MM.1S (cell line): ENCODE data around the gene KMT5C.

ENCODE experiments used
- DNase-seq: peaks from one replicate; pipeline ENCODE4 v3.0.0-alpha.2; 2015
- H2AFZ ChIP-seq: fragments of 300-600 bp; sonication (generic); 2 replicates; pipeline ENCODE4 v1.6.0; 2016; ENCODE audit warnings: antibody characterized with exemption, low read length
- H3F3A ChIP-seq: fragments of 300-600 bp; sonication (generic); 2 replicates; pipeline ENCODE4 v1.6.1; 2016; ENCODE audit warnings: mild to moderate bottlenecking, antibody characterized with exemption, low read length, moderate library complexity, mixed read lengths; ENCODE audit not compliant: insufficient read depth
- H3K27ac ChIP-seq: fragments of 300-600 bp; sonication (generic); 2 replicates; pipeline ENCODE4 v1.5.1; 2016; ENCODE audit warnings: mild to moderate bottlenecking, low read length
- H3K27me3 ChIP-seq: fragments of 300-600 bp; sonication (generic); replicated peaks from 2 replicates; pipeline ENCODE4 v1.6.0; 2016; ENCODE audit warnings: low read length; ENCODE audit not compliant: insufficient read depth
- H3K36me3 ChIP-seq: fragments of 300-600 bp; sonication (generic); replicated peaks from 2 replicates; pipeline ENCODE4 v1.6.1; 2016; ENCODE audit warnings: mild to moderate bottlenecking, low read length, mixed read lengths; ENCODE audit not compliant: insufficient read depth
- H3K4me1 ChIP-seq: fragments of 300-600 bp; sonication (generic); 2 replicates; pipeline ENCODE4 v1.6.1; 2016; ENCODE audit warnings: low read length, mixed read lengths
- H3K4me2 ChIP-seq: fragments of 300-600 bp; sonication (generic); 2 replicates; pipeline ENCODE4 v1.6.0; 2016; ENCODE audit warnings: low read depth, low read length
- H3K4me3 ChIP-seq: fragments of 300-600 bp; sonication (generic); 2 replicates; pipeline ENCODE4 v1.5.1; 2016; ENCODE audit warnings: low read length, mixed read lengths
- H3K79me2 ChIP-seq: fragments of 300-600 bp; sonication (generic); 2 replicates; pipeline ENCODE4 v1.6.1; 2016; ENCODE audit warnings: mixed run types, low read length, mixed read lengths
- H3K9ac ChIP-seq: fragments of 300-600 bp; sonication (generic); 2 replicates; pipeline ENCODE4 v1.6.1; 2016; ENCODE audit warnings: low read length, mixed read lengths
- H3K9me2 ChIP-seq: fragments of 300-600 bp; sonication (generic); replicated peaks from 2 replicates; pipeline ENCODE4 v1.6.1; 2016; ENCODE audit warnings: mild to moderate bottlenecking, low read length, mixed read lengths; ENCODE audit not compliant: insufficient read depth
- H3K9me3 ChIP-seq: fragments of 300-600 bp; sonication (generic); replicated peaks from 2 replicates; pipeline ENCODE4 v1.6.1; 2016; ENCODE audit warnings: mild to moderate bottlenecking, low read length, mixed read lengths; ENCODE audit not compliant: insufficient read depth
- H4K20me1 ChIP-seq: fragments of 300-600 bp; sonication (generic); 2 replicates; pipeline ENCODE4 v1.6.1; 2016; ENCODE audit warnings: mild to moderate bottlenecking, low read length, moderate library complexity, mixed read lengths; ENCODE audit not compliant: insufficient read depth
- CTCF ChIP-seq: fragments of 300-600 bp; sonication (generic); IDR thresholded peaks from 2 replicates; pipeline ENCODE4 v1.5.1; 2016; ENCODE audit warnings: antibody characterized with exemption, low read length, mixed read lengths
- EZH2 ChIP-seq: fragments of 300-600 bp; sonication (generic); optimal IDR thresholded peaks from 2 replicates; pipeline ENCODE3; 2017; ENCODE audit warnings: low read depth, mild to moderate bottlenecking, antibody characterized with exemption, low read length, mixed read lengths
- EZH2phosphoT487 ChIP-seq: fragments of 300-600 bp; sonication (generic); IDR thresholded peaks from 2 replicates; pipeline ENCODE4 v1.6.1; 2018; ENCODE audit warnings: antibody characterized with exemption, low read length

KMT5C gene

GRCh38 chr19:55379174-55379573, 39.5 kb downstream of the KMT5C start:
- no peak for DNase-seq
- Histone ChIP-seq H3F3A (peaks cover 5% of the 10 kb centered on the region), H3K9ac (no peak overlapping the region), H2AFZ (no peak overlapping the region), H3K4me3 (no peak overlapping the region), H3K4me1 (peaks cover 13% of the 10 kb centered on the region; the same call in 1 of the 2 replicates), H3K4me2 (no peak overlapping the region), H4K20me1 (no peaks in the 10 kb centered on the region), H3K36me3 (no peaks in the 10 kb centered on the region), H3K27me3 (0 out of 2 replicates have a peak, but pooled peaks cover 6% of the 10 kb centered on the region), H3K9me2 (no peaks in the 10 kb centered on the region), H3K27ac (no peak overlapping the region), H3K9me3 (no peaks in the 10 kb centered on the region), H3K79me2 (peaks cover 21% of the 10 kb centered on the region)
- TF ChIP-seq EZH2phosphoT487 (no peak), EZH2 (no peak), CTCF (no peak)

GRCh38 chr19:55382013-55382412, 42.3 kb downstream of the KMT5C start:
- Histone ChIP-seq H3K79me2 (peaks cover 42% of the 10 kb centered on the region), H2AFZ (no peak overlapping the region), H4K20me1 (peaks cover 10% of the 10 kb centered on the region), H3K27me3 (no peaks in the 10 kb centered on the region), H3K9ac (no peak overlapping the region), H3K4me3 (no peak overlapping the region), H3K36me3 (peaks cover 5% of the 10 kb centered on the region; the same call in 1 of the 2 replicates), H3K4me2 (no peak overlapping the region), H3K27ac (no peak overlapping the region), H3K4me1 (peaks cover 23% of the 10 kb centered on the region), H3K9me2 (no peaks in the 10 kb centered on the region), H3F3A (peaks cover 30% of the 10 kb centered on the region), H3K9me3 (no peaks in the 10 kb centered on the region)
- no peak for DNase-seq
- no peak for TF ChIP-seq EZH2phosphoT487
- no peak for TF ChIP-seq EZH2
- TF ChIP-seq CTCF = no peak

- H3K4me1 ChIP-seq = peaks cover 29% of the 10 kb centered on the region
- H3K27ac ChIP-seq = no peak overlapping the region
- DNase-seq = no peak
- H3F3A ChIP-seq = peaks cover 35% of the 10 kb centered on the region
- H3K9me3 ChIP-seq = no peaks in the 10 kb centered on the region
- no peak for TF ChIP-seq EZH2
- TF ChIP-seq CTCF = no peak
- no peak for TF ChIP-seq EZH2phosphoT487
- H3K4me3 ChIP-seq = peak overlapping the region; percentile 68; the same call in 1 of the 2 replicates
- H3K4me2 ChIP-seq = peak overlapping the region; percentile 63; the same call in 1 of the 2 replicates
- peak overlapping the region; percentile 74; the same call in 1 of the 2 replicates for H3K9ac ChIP-seq
- H3K36me3 ChIP-seq = peaks cover 9% of the 10 kb centered on the region; the same call in 1 of the 2 replicates
- peaks cover 48% of the 10 kb centered on the region for H3K79me2 ChIP-seq
- H3K27me3 ChIP-seq = no peaks in the 10 kb centered on the region
- H2AFZ ChIP-seq = no peak overlapping the region
- H4K20me1 ChIP-seq = peaks cover 15% of the 10 kb centered on the region
- H3K9me2 ChIP-seq = no peaks in the 10 kb centered on the region
Observed at GRCh38 chr19:55382522-55383054, 42.9 kb downstream of the KMT5C start.
